HepG2 (cell line): ENCODE measurements around the gene LDLRAD4. TPM values are rescaled to one million over a fixed set of nuclear protein-coding genes. Genes with fewer than 3 reads are reported as not detected.

Experiments
- DNMT1 ChIP-seq: sonication (generic); formaldehyde crosslinking; IDR thresholded peaks from 2 replicates; pipeline ENCODE4 v1.5.1; 2020; ENCODE audit warnings: mild to moderate bottlenecking, missing genetic modification reagents
- ELF1 ChIP-seq: sonication (generic); formaldehyde crosslinking; IDR thresholded peaks from 2 replicates; pipeline ENCODE4 v1.4.0; 2020; ENCODE audit warnings: missing genetic modification reagents
- HMGA1 ChIP-seq: sonication (generic); formaldehyde crosslinking; conservative IDR thresholded peaks from 2 replicates; pipeline ENCODE4 v1.4.0; 2020; ENCODE audit warnings: missing genetic modification reagents
- HNRNPLL ChIP-seq: fragments of 200-400 bp; formaldehyde crosslinking; IDR thresholded peaks from 2 replicates; pipeline ENCODE4 v1.6.1; 2017; ENCODE audit warnings: mild to moderate bottlenecking, low read depth, low read length; ENCODE audit not compliant: poor library complexity, severe bottlenecking
- IKZF4 ChIP-seq: sonication (generic); formaldehyde crosslinking; IDR thresholded peaks from 2 replicates; pipeline ENCODE4 v1.5.1; 2020; ENCODE audit warnings: borderline replicate concordance, mild to moderate bottlenecking, low read depth, missing genetic modification reagents; ENCODE audit errors: not compliant biosample characterization
- MED8 ChIP-seq: sonication (generic); formaldehyde crosslinking; IDR thresholded peaks from 2 replicates; pipeline ENCODE4 v1.8.1; 2023; ENCODE audit warnings: mild to moderate bottlenecking, missing genetic modification reagents; ENCODE audit not compliant: insufficient replicate concordance
- MTA1 ChIP-seq: sonication (generic); formaldehyde crosslinking; IDR thresholded peaks from 2 replicates; pipeline ENCODE4 v1.4.0; 2020; ENCODE audit warnings: missing genetic modification reagents, mild to moderate bottlenecking, borderline replicate concordance
- U2AF2 ChIP-seq: fragments of 200-400 bp; formaldehyde crosslinking; IDR thresholded peaks from 2 replicates; pipeline ENCODE4 v1.6.1; 2017; ENCODE audit warnings: low read depth, mild to moderate bottlenecking, low read length
- ZMYM3 ChIP-seq: sonication (generic); formaldehyde crosslinking; IDR thresholded peaks from 2 replicates; pipeline ENCODE4 v1.5.1; 2020; ENCODE audit warnings: mild to moderate bottlenecking, missing genetic modification reagents
- ZNF563 ChIP-seq: sonication (generic); formaldehyde crosslinking; IDR thresholded peaks from 2 replicates; pipeline ENCODE4 v1.8.0; 2022; ENCODE audit warnings: mild to moderate bottlenecking, moderate library complexity, missing genetic modification reagents
- ZNF598 ChIP-seq: sonication (generic); formaldehyde crosslinking; IDR thresholded peaks from 2 replicates; pipeline ENCODE4 v1.5.1; 2020; ENCODE audit warnings: mild to moderate bottlenecking, missing genetic modification reagents, borderline replicate concordance
- ZNF703 ChIP-seq: sonication (generic); formaldehyde crosslinking; IDR thresholded peaks from 2 replicates; pipeline ENCODE4 v1.5.1; 2020; ENCODE audit warnings: missing genetic modification reagents, mild to moderate bottlenecking, moderate library complexity, borderline replicate concordance
- polyA plus RNA-seq, 8 experiments: library from polyadenylated mRNA; depleted of rRNA in 3 of 8; stranded (reverse) in 7 of 8; unstranded in 1 of 8; fragments of >200 nt; fragmentation: Illumina TruSeq in 4 of 8; extraction: Trizol in 4 of 8; gene quantifications; 2 replicates each; pipeline versions ENCODE4 v1.2.1 to v1.2.3, GENCODE V29; 2011 to 2016; ENCODE audit warnings: low read depth in 4 of 8, missing spikeins in 1 of 8, mixed read lengths in 1 of 8; ENCODE audit not compliant: insufficient read depth in 1 of 8
- total RNA-seq, 5 experiments: library from RNA; depleted of rRNA; stranded (reverse); fragments of >200 nt; fragmentation: Illumina TruSeq; extraction: Trizol; gene quantifications; 2 replicates each; pipeline ENCODE4 v1.2.3, GENCODE V29; 2016; ENCODE audit warnings: low read depth in 1 of 5
- TF ChIP-seq, protein P1 (sequence below): sonication (generic); formaldehyde crosslinking; IDR thresholded peaks from 2 replicates; pipeline ENCODE4 v1.9.0; 2021; ENCODE audit warnings: missing genetic modification reagents, borderline replicate concordance
- TF ChIP-seq, protein P2 (sequence below): sonication (generic); formaldehyde crosslinking; IDR thresholded peaks from 2 replicates; pipeline ENCODE4 v1.8.1; 2023; ENCODE audit warnings: missing genetic modification reagents, mild to moderate bottlenecking, borderline replicate concordance
- TF ChIP-seq, protein P3 (sequence below): sonication (generic); formaldehyde crosslinking; IDR thresholded peaks from 2 replicates; pipeline ENCODE4 v1.5.0; 2020; ENCODE audit warnings: missing genetic modification reagents, mild to moderate bottlenecking, borderline replicate concordance
- TF ChIP-seq, protein P4 (sequence below): sonication (generic); formaldehyde crosslinking; IDR thresholded peaks from 2 replicates; pipeline ENCODE4 v1.4.0; 2020; ENCODE audit warnings: missing genetic modification reagents, mild to moderate bottlenecking, borderline replicate concordance

The LDLRAD4 gene
- total and polyA plus RNA-seq, 2 of the 13 experiments (the other 11 are each of a cell fraction or from before 2014, with no cell fraction given) = 13.6 to 20.9 TPM

DNA sequence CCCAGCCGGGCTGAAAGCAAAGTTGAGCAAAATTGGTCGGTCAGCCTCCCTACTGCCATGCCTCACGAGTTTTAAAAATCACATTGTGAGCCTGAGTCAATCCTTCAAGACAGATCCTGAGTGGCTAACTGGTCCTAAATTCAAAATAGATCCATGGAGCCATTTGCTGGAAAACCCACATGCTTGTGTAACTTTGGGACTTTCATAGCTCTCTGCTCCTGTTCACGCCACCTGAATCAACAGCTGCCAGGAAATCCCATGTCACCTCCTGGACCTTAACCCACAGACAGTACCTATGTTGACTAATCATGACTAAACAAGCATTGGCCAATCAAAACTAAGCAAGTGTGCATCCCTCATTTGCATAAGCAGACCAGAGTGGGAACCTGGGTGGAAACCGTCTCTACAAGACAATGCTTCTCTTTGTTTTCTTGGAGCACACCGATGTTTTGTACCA is 42.8 kb upstream of the LDLRAD4 start (continued):
- TF ChIP-seq HNRNPLL (no peak), DNMT1 (CRISPR knock-in tag) (no peak), ZNF598 (CRISPR knock-in tag) (no peak; the same call in 1 of the 2 replicates), ELF1 (peak; percentile 32; the same call in 1 of the 2 replicates), ZNF703 (CRISPR knock-in tag) (no peak), MTA1 (CRISPR knock-in tag) (no peak), HMGA1 (CRISPR knock-in tag) (no peak), ZNF563 (CRISPR knock-in tag) (no peak; the same call in 1 of the 2 replicates), MED8 (CRISPR knock-in tag) (no peak), U2AF2 (no peak), IKZF4 (CRISPR knock-in tag) (no peak), ZMYM3 (no peak)
- TF ChIP-seq, protein P1, sequence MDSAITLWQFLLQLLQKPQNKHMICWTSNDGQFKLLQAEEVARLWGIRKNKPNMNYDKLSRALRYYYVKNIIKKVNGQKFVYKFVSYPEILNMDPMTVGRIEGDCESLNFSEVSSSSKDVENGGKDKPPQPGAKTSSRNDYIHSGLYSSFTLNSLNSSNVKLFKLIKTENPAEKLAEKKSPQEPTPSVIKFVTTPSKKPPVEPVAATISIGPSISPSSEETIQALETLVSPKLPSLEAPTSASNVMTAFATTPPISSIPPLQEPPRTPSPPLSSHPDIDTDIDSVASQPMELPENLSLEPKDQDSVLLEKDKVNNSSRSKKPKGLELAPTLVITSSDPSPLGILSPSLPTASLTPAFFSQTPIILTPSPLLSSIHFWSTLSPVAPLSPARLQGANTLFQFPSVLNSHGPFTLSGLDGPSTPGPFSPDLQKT (CRISPR knock-in tag) = no peak
- TF ChIP-seq, protein P2, sequence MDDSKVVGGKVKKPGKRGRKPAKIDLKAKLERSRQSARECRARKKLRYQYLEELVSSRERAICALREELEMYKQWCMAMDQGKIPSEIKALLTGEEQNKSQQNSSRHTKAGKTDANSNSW (CRISPR knock-in tag) = no peak
- TF ChIP-seq, protein P3, sequence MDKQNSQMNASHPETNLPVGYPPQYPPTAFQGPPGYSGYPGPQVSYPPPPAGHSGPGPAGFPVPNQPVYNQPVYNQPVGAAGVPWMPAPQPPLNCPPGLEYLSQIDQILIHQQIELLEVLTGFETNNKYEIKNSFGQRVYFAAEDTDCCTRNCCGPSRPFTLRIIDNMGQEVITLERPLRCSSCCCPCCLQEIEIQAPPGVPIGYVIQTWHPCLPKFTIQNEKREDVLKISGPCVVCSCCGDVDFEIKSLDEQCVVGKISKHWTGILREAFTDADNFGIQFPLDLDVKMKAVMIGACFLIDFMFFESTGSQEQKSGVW (CRISPR knock-in tag) = no peak
- TF ChIP-seq, protein P4, sequence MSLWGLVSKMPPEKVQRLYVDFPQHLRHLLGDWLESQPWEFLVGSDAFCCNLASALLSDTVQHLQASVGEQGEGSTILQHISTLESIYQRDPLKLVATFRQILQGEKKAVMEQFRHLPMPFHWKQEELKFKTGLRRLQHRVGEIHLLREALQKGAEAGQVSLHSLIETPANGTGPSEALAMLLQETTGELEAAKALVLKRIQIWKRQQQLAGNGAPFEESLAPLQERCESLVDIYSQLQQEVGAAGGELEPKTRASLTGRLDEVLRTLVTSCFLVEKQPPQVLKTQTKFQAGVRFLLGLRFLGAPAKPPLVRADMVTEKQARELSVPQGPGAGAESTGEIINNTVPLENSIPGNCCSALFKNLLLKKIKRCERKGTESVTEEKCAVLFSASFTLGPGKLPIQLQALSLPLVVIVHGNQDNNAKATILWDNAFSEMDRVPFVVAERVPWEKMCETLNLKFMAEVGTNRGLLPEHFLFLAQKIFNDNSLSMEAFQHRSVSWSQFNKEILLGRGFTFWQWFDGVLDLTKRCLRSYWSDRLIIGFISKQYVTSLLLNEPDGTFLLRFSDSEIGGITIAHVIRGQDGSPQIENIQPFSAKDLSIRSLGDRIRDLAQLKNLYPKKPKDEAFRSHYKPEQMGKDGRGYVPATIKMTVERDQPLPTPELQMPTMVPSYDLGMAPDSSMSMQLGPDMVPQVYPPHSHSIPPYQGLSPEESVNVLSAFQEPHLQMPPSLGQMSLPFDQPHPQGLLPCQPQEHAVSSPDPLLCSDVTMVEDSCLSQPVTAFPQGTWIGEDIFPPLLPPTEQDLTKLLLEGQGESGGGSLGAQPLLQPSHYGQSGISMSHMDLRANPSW = no peak
